ENCODE measurements around the gene TRANK1.
"Not testable (repeated sequence)": the region's sequence is repeated elsewhere in the genome, so short reads cannot be mapped to it uniquely, and the experiment has no call there.

The TRANK1 gene

GRCh38 chr3:36957063-36957462 lies 12.2 kb upstream of the TRANK1 start:
- DNase-seq (ENCODE audit: low read depth), result no peak

- DNase-seq (ENCODE audit: low read depth), result no peak
Observed at GRCh38 chr3:36956155-36956554, 11.3 kb upstream of the TRANK1 start.

- DNase-seq (ENCODE audit: low read depth), result no peak
Observed at GRCh38 chr3:36954452-36955134, 9.7 kb upstream of the TRANK1 start.

- DNase-seq (ENCODE audit: low read depth), result not testable (repeated sequence)
Observed at GRCh38 chr3:36947814-36948213, 3.0 kb upstream of the TRANK1 start.

GRCh38 chr3:36945333-36945980 lies 603 bp upstream of the TRANK1 start:
- DNase-seq (ENCODE audit: low read depth), result no peak

GRCh38 chr3:36944012-36944640 lies 728 bp downstream of the TRANK1 start:
- DNase-seq (ENCODE audit: low read depth), result no peak

- DNase-seq (ENCODE audit: low read depth), result no peak
Observed at GRCh38 chr3:36943601-36944000, 1.3 kb downstream of the TRANK1 start.

- DNase-seq (ENCODE audit: low read depth), result no peak
Observed at GRCh38 chr3:36942638-36943248, 2.1 kb downstream of the TRANK1 start.

GRCh38 chr3:36941658-36942057 lies 3.2 kb downstream of the TRANK1 start:
- DNase-seq (ENCODE audit: low read depth), result no peak

- no peak for DNase-seq (ENCODE audit: low read depth)
Observed at GRCh38 chr3:36941162-36941561, 3.7 kb downstream of the TRANK1 start.

GRCh38 chr3:36937492-36937891 lies 7.4 kb downstream of the TRANK1 start:
- DNase-seq (ENCODE audit: low read depth), result no peak

GRCh38 chr3:36933540-36934296 lies 11.1 kb downstream of the TRANK1 start:
- no peak for DNase-seq (ENCODE audit: low read depth)

- DNase-seq (ENCODE audit: low read depth), result not testable (repeated sequence)
Observed at GRCh38 chr3:36931424-36931823, 13.4 kb downstream of the TRANK1 start.

GRCh38 chr3:36928220-36928619 lies 16.6 kb downstream of the TRANK1 start:
- no peak for DNase-seq (ENCODE audit: low read depth)

GRCh38 chr3:36926292-36926897 lies 18.5 kb downstream of the TRANK1 start:
- no peak for DNase-seq (ENCODE audit: low read depth)

- DNase-seq (ENCODE audit: low read depth), result no peak
Observed at GRCh38 chr3:36924744-36925521, 19.9 kb downstream of the TRANK1 start.

- no peak for DNase-seq (ENCODE audit: low read depth)
Observed at GRCh38 chr3:36923981-36924743, 20.7 kb downstream of the TRANK1 start.

GRCh38 chr3:36923523-36923943 lies 21.3 kb downstream of the TRANK1 start:
- DNase-seq (ENCODE audit: low read depth), result no peak

GRCh38 chr3:36920884-36921567 lies 23.8 kb downstream of the TRANK1 start:
- DNase-seq (ENCODE audit: low read depth), result no peak

All from GM04504 (cell line).